H1 (cell line): ENCODE data around the gene ZKSCAN8. TPM values are rescaled to one million over a fixed set of nuclear protein-coding genes. Genes with fewer than 3 reads are reported as not detected.

Source experiments
- CHD1 ChIP-seq: IDR thresholded peaks from 2 replicates; pipeline ENCODE4 v1.6.1; 2012; ENCODE audit warnings: low read depth, low read length, improper control_type of control experiment
- EGR1 ChIP-seq: IDR thresholded peaks from 2 replicates; pipeline ENCODE4 v1.6.1; 2011; ENCODE audit warnings: low read depth, low read length, borderline replicate concordance
- JUN ChIP-seq: IDR thresholded peaks from 2 replicates; pipeline ENCODE4 v1.6.1; 2011; ENCODE audit warnings: low read depth, mild to moderate bottlenecking, improper control_type of control experiment, low read length
- SAP30 ChIP-seq: fragments of 300-600 bp; sonication (generic); IDR thresholded peaks from 2 replicates; pipeline ENCODE4 v1.7.1; 2012; ENCODE audit warnings: low read length, moderate library complexity, mild to moderate bottlenecking, inconsistent platforms; ENCODE audit not compliant: insufficient read depth, insufficient replicate concordance
- SP4 ChIP-seq: IDR thresholded peaks from 2 replicates; pipeline ENCODE4 v1.6.1; 2012; ENCODE audit warnings: low read length, inconsistent platforms
- TAF1 ChIP-seq: IDR thresholded peaks from 2 replicates; pipeline ENCODE4 v1.6.1; 2011; ENCODE audit warnings: mild to moderate bottlenecking, low read depth, low read length
- USF2 ChIP-seq: IDR thresholded peaks from 2 replicates; pipeline ENCODE4 v1.6.1; 2011; ENCODE audit warnings: low read length, improper control_type of control experiment
- polyA plus RNA-seq, 7 experiments: library from polyadenylated mRNA; depleted of rRNA in 3 of 7; stranded (reverse) in 5 of 7; unstranded in 2 of 7; fragments of >200 nt in 5 of 7; fragments of 200-250 nt in 2 of 7; gene quantifications; 1 replicate in 5 of 7; 2 replicates in 1 of 7; 4 replicates in 1 of 7; pipeline versions ENCODE4 v1.2.1 to v1.2.3, GENCODE V29; 2011 to 2013; ENCODE audit warnings: missing spikeins in 2 of 7, mixed read lengths in 2 of 7
- total RNA-seq: library from RNA; stranded (reverse); fragmentation: NEBNext Ultra II Directional; extraction: Animal tissue kit (Norgen Biotek cat#: 25700); gene quantifications from 2 replicates; pipeline ENCODE4 v1.2.1, GENCODE V29; 2021

The ZKSCAN8 gene
- total and polyA plus RNA-seq, 2 of the 8 experiments (the other 6 are each of a cell fraction or from before 2014, with no cell fraction given), result 10.7 to 24.1 TPM

- TF ChIP-seq USF2, result no peak
- TF ChIP-seq CHD1, result no peak
- no peak for TF ChIP-seq EGR1
- TF ChIP-seq SP4, result no peak
- TF ChIP-seq JUN, result no peak
- no peak for TF ChIP-seq TAF1
- no peak for TF ChIP-seq SAP30
Measured at GRCh38 chr6:28153546-28153945, 11.9 kb downstream of the ZKSCAN8 start (continued).
